IMR-90 (cell line): ENCODE data around the gene TMEM208. TPM values are rescaled to one million over a fixed set of nuclear protein-coding genes. Genes with fewer than 3 reads are reported as not detected.

Source experiments
- ATAC-seq: fragments of 200-7000 bp; cut with Tn5 transposase; 2 replicates; pipeline ENCODE4 v1.9.1; 2020; ENCODE audit warnings: low read depth, mild to moderate bottlenecking, moderate library complexity
- BruUV-seq: library from RNA; stranded (reverse); fragments of 400-500 nt; replicated peaks from 2 replicates; lab custom pipeline; 2021; lab: Mats Ljungman, UMichigan
- CTCF ChIA-PET: fragments of 300-600 bp; formaldehyde crosslinking; extraction: SDS; loops from one replicate; lab custom pipeline; 2021; ENCODE audit warnings: antibody characterized with exemption; lab: Yijun Ruan, JAX
- POLR2A ChIA-PET: fragments of 300-600 bp; sonication (Branson Sonifier 250); formaldehyde crosslinking; loops from one replicate; lab custom pipeline; 2022; ENCODE audit warnings: antibody characterized with exemption; ENCODE audit not compliant: unreplicated experiment; lab: Charles Lee
- DNase-seq: peaks from one replicate; pipeline ENCODE4 v3.0.0; 2013
- H2AFZ ChIP-seq: replicated peaks from 2 replicates; pipeline ENCODE3; 2013; ENCODE audit warnings: low read length, mild to moderate bottlenecking; ENCODE audit not compliant: poor library complexity
- H2AK5ac ChIP-seq: 2 replicates; pipeline ENCODE4 v1.6.1; 2013; ENCODE audit warnings: low read depth, low read length, inconsistent platforms
- H2AK9ac ChIP-seq: replicated peaks from 2 replicates; pipeline ENCODE3; 2013; ENCODE audit warnings: mild to moderate bottlenecking, low read depth, low read length, moderate library complexity; ENCODE audit not compliant: poor library complexity
- H2BK120ac ChIP-seq: 2 replicates; pipeline ENCODE4 v1.6.1; 2013; ENCODE audit warnings: low read depth, low read length, inconsistent platforms
- H2BK15ac ChIP-seq: 3 replicates; pipeline ENCODE4 v1.6.1; 2013; ENCODE audit warnings: low read depth, low read length, inconsistent platforms
- H2BK20ac ChIP-seq: 2 replicates; pipeline ENCODE4 v1.6.1; 2013; ENCODE audit warnings: low read depth, mild to moderate bottlenecking, inconsistent platforms, low read length, moderate library complexity
- H2BK5ac ChIP-seq: 2 replicates; pipeline ENCODE4 v1.6.1; 2013; ENCODE audit warnings: mild to moderate bottlenecking, low read depth, low read length, inconsistent platforms; ENCODE audit not compliant: poor library complexity, severe bottlenecking
- H3K14ac ChIP-seq: replicated peaks from 2 replicates; pipeline ENCODE4 v1.6.1; 2013; ENCODE audit warnings: low read depth, low read length, inconsistent platforms
- H3K18ac ChIP-seq: 2 replicates; pipeline ENCODE4 v1.6.1; 2013; ENCODE audit warnings: low read depth, low read length, control low read depth
- H3K23ac ChIP-seq: 2 replicates; pipeline ENCODE4 v1.6.1; 2013; ENCODE audit warnings: low read depth, low read length, inconsistent platforms
- H3K27ac ChIP-seq: 2 replicates; pipeline ENCODE4 v1.5.1; 2013; ENCODE audit warnings: mild to moderate bottlenecking, control low read depth, low read length; ENCODE audit not compliant: insufficient read depth
- H3K27me3 ChIP-seq: 2 replicates; pipeline ENCODE4 v1.6.1; 2013; ENCODE audit warnings: low read length; ENCODE audit not compliant: control insufficient read depth, insufficient read depth
- H3K36me3 ChIP-seq: 2 replicates; pipeline ENCODE4 v1.6.1; 2013; ENCODE audit warnings: low read length, mixed read lengths; ENCODE audit not compliant: control insufficient read depth, insufficient read depth
- H3K4ac ChIP-seq: 2 replicates; pipeline ENCODE4 v1.6.1; 2013; ENCODE audit warnings: low read depth, low read length, inconsistent platforms
- H3K4me1 ChIP-seq: 2 replicates; pipeline ENCODE4 v1.6.1; 2013; ENCODE audit warnings: low read length, mixed read lengths; ENCODE audit not compliant: control insufficient read depth, insufficient read depth
- H3K4me2 ChIP-seq: 2 replicates; pipeline ENCODE4 v1.6.1; 2013; ENCODE audit warnings: low read depth, mild to moderate bottlenecking, control low read depth, low read length, moderate library complexity
- H3K4me3 ChIP-seq: 2 replicates; pipeline ENCODE4 v1.5.1; 2013; ENCODE audit warnings: low read depth, mild to moderate bottlenecking, control low read depth, low read length, moderate library complexity; ENCODE audit not compliant: insufficient read depth
- H3K56ac ChIP-seq: 2 replicates; pipeline ENCODE4 v1.6.1; 2013; ENCODE audit warnings: low read length, inconsistent platforms; ENCODE audit not compliant: insufficient read depth; ENCODE audit errors: extremely low read depth
- H3K79me1 ChIP-seq, 2 experiments: 2 replicates each; pipeline ENCODE4 v1.6.1; 2013; ENCODE audit warnings: low read length in 2 of 2, inconsistent platforms in 1 of 2, low read depth in 1 of 2
- H3K9ac ChIP-seq: 2 replicates; pipeline ENCODE4 v1.6.1; 2013; ENCODE audit warnings: low read depth, low read length, control low read depth
- H3K9me1 ChIP-seq: 2 replicates; pipeline ENCODE4 v1.6.1; 2013; ENCODE audit warnings: low read length, inconsistent platforms; ENCODE audit not compliant: insufficient read depth
- H3K9me3 ChIP-seq: 2 replicates; pipeline ENCODE4 v1.6.1; 2013; ENCODE audit warnings: low read length; ENCODE audit not compliant: control insufficient read depth, insufficient read depth
- H4K20me1 ChIP-seq: 2 replicates; pipeline ENCODE4 v1.6.1; 2013; ENCODE audit warnings: low read length, inconsistent platforms; ENCODE audit not compliant: insufficient read depth
- H4K5ac ChIP-seq: 2 replicates; pipeline ENCODE4 v1.6.1; 2013; ENCODE audit warnings: mild to moderate bottlenecking, low read depth, low read length, control low read depth
- H4K8ac ChIP-seq, 2 experiments: 2 replicates each; pipeline ENCODE4 v1.6.1; 2013; ENCODE audit warnings: low read depth in 2 of 2, low read length in 2 of 2, control low read depth in 1 of 2, inconsistent platforms in 1 of 2
- H4K91ac ChIP-seq: 2 replicates; pipeline ENCODE4 v1.6.1; 2013; ENCODE audit warnings: low read depth, low read length, inconsistent platforms; ENCODE audit not compliant: insufficient read depth
- NFE2L2 ChIP-seq: fragments of 150-350 bp; IDR thresholded peaks from 2 replicates; pipeline ENCODE4 v1.6.1; 2016; ENCODE audit warnings: low read depth, mild to moderate bottlenecking, low read length
- dilution Hi-C: fragments of 300-500 bp; cut with HindIII; formaldehyde crosslinking; loops from one replicate; pipeline ENCODE4 v1.14.3; 2018; ENCODE audit warnings: low sequenced_read_pairs; ENCODE audit not compliant: unreplicated experiment
- in situ Hi-C: fragments of 300-500 bp; cut with MboI; formaldehyde crosslinking; loops from 3 replicates; pipeline ENCODE4 v1.14.3; 2019; ENCODE audit warnings: low sequenced_read_pairs, inconsistent platforms, mixed read lengths
- intact Hi-C: fragments of 100-400 bp; cut with micrococcal nuclease; formaldehyde crosslinking; loops from 2 replicates; pipeline ENCODE4 v1.10.0; 2022
- polyA plus RNA-seq, 3 experiments: library from polyadenylated mRNA; depleted of rRNA; stranded (reverse); fragments of >200 nt; gene quantifications; 2 replicates each; pipeline ENCODE4 v1.2.3, GENCODE V29; 2012; ENCODE audit warnings: low replicate concordance in 1 of 3
- total RNA-seq: library from RNA; depleted of rRNA; stranded (reverse); fragments of >200 nt; gene quantifications from 2 replicates; pipeline ENCODE4 v1.2.3, GENCODE V29; 2012

Gene TMEM208
- total and polyA plus RNA-seq, 2 of the 4 experiments (the other 2 are of a cell fraction) = 65.6 to 66.5 TPM

DNA sequence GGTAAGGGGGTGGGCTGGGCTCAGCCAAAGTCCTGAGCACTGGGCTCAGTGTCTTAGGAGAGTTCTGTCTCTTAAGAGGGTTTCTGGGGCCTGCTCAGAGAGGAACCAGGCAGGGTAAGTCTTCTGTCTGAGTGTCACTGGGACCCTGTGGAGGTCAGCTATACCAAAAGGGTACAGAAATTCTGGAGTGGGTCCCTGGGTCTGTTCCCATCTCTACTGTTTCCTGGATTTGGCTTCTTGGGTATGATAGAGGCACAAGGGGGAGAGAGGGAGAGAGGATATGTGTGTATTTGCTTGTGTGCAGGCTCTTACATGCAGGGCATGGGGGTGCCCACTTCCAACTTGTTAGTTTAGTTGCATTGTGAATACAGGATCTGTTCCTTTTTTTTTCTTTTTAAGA, 33.4 kb upstream of the TMEM208 start:
- H3K9ac ChIP-seq = peak overlapping the region; percentile 98; the same call in 1 of the 2 replicates
- dilution Hi-C loops = no loop called here
- H3K4me1 ChIP-seq = peaks cover 15% of the 10 kb centered on the region
- POLR2A ChIA-PET = no interaction called here
- H3K9me1 ChIP-seq = peaks cover 23% of the 10 kb centered on the region
- DNase-seq (no peak), ATAC-seq (no peak)
- H2AK5ac ChIP-seq = no peak overlapping the region
- peak overlapping the region; percentile 24 for H3K23ac ChIP-seq
- no peak for TF ChIP-seq NFE2L2
- no peak overlapping the region for H2AK9ac ChIP-seq
- H2BK15ac ChIP-seq = no peak overlapping the region
- no peak overlapping the region for H2BK120ac ChIP-seq
- peaks cover 34% of the 10 kb centered on the region for H4K20me1 ChIP-seq
- H3K79me1 ChIP-seq = peaks cover 25 to 54% of the 10 kb centered on the region in 2 experiments
- no peak overlapping the region for H3K4ac ChIP-seq
- H2BK20ac ChIP-seq = no peak overlapping the region
- intact Hi-C loops = no loop called here
- H3K4me3 ChIP-seq = no peak overlapping the region
- peak overlapping the region; percentile 75 for H3K4me2 ChIP-seq
- no peak overlapping the region for H3K18ac ChIP-seq
- no TSS peak for BruUV-seq
- CTCF ChIA-PET = no interaction called here
- no peak overlapping the region for H2AFZ ChIP-seq
- no peaks in the 10 kb centered on the region for H3K9me3 ChIP-seq
- no peak overlapping the region for H2BK5ac ChIP-seq
- H3K27me3 ChIP-seq = no peaks in the 10 kb centered on the region
- no peak overlapping the region for H3K56ac ChIP-seq
- no peak overlapping the region for H4K91ac ChIP-seq
- no peak overlapping the region for H3K27ac ChIP-seq
- in situ Hi-C loops = no loop called here
- H3K36me3 ChIP-seq = peaks cover 51% of the 10 kb centered on the region
- H4K5ac ChIP-seq = no peak overlapping the region
- H3K14ac ChIP-seq = no peak overlapping the region
- no peak overlapping the region for H4K8ac ChIP-seq
